ENCODE results near the gene RPGRIP1.
A peak's percentile ranks its signal among the peaks of the same experiment; 100 is the strongest.
"Not testable (repeated sequence)": the region's sequence is repeated elsewhere in the genome, so short reads cannot be mapped to it uniquely, and the experiment has no call there.

The RPGRIP1 gene

GRCh38 chr14:21263284-21264024, 16.4 kb upstream of the RPGRIP1 start:
- Histone ChIP-seq H3K4me3 (peak overlapping the region; percentile 0 to 96 (median 70); a peak in 17 of 20 replicates), H3K9ac (peak overlapping the region; percentile 6 to 99 (median 53); a peak in 20 of 22 replicates), H4K20me1 (peaks cover 100% of the 10 kb centered on the region in 11 experiments), H3K9me3 (replicated peaks in 1 of 11) (no peaks in the 10 kb centered on the region), H3K27ac (peak overlapping the region; percentile 19 to 63 (median 39); a peak in 17 of 22 replicates), H3K27me3 (no peaks in the 10 kb centered on the region), H3K36me3 (peaks cover 96 to 100% (median 99%) of the 10 kb centered on the region in 11 experiments), H3K4me1 (peaks cover 60 to 81% (median 69%) of the 10 kb centered on the region in 10 experiments), H3K4me2 (peak overlapping the region; percentile 73 to 93 (median 89))
- TF ChIP-seq Cebpa-rat (IDR thresholded peaks at IDR 0.05), result no peak

DNA sequence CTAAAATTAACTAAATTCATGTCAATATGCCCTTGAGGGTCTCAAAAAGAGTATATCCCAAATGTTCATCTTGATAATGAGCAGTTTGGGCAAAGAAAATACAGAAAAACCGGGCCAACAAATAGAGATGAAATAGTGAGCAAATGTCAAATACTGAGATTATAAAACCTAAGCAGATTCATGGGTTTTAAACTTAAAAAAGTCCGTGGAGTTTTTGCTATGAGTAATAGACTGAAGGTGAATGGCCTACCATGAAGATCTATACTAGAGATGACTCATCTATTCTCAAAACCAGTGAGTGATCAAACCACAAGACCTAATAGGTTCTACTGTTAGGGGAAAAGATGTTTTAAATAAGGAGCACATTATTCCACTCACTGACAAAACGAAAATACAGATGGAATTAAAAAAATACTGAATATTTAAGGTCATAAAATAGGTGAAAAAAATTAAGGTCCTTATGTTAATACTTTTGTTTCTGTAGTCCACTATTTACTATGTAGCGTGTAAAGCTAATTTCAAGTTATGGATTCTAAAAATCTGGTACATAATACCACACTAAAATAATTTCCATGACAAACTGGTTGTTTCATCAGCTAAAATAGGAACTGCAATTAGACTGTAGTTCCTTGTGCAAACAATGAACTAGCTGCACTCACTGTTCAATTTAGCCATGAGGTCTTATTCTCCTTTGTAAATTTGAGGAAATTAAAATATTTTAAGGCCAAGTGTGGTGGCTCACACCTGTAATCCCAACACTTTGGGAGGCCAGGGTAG, 15.7 kb upstream of the RPGRIP1 start:
- peak overlapping the region; percentile 0 to 96 (median 90); a peak in 18 of 20 replicates for H3K4me3 ChIP-seq
- peaks cover 89 to 96% (median 94%) of the 10 kb centered on the region in 11 experiments for H3K36me3 ChIP-seq
- H4K20me1 ChIP-seq, result peaks cover 94 to 100% (median 99%) of the 10 kb centered on the region in 11 experiments

DNA sequence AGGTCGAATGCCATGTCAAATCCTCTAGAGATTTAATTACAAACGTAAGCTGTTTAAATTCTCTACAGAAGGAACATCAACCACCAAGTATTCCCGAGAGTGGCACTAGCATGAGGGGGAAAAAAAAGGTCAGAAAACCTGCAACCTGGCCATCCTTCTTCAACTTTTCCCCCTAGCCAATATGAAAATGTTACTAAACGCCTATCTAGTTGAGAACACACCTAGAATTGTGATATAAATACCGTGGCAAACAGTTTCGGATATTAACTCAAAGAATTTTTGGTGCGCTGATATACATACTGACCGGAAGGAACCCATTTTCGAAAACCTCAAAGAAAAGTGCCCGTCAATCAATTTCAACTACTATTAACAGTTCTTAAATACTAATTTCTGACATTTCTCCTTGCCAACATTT, 12.4 kb upstream of the RPGRIP1 start:
- no peaks in the 10 kb centered on the region for H3K27me3 ChIP-seq
- peaks cover 52 to 60% (median 54%) of the 10 kb centered on the region in 10 experiments for H3K4me1 ChIP-seq
- H3K4me2 ChIP-seq, result peak overlapping the region; percentile 73 to 93 (median 89)
- peak overlapping the region; percentile 94 to 100 (median 99) for H3K9ac ChIP-seq
- H3K4me3 ChIP-seq, result peak overlapping the region; percentile 84 to 96 (median 91)
- peaks cover 56 to 64% (median 62%) of the 10 kb centered on the region in 11 experiments for H3K36me3 ChIP-seq
- H4K20me1 ChIP-seq, result peaks cover 62 to 68% (median 66%) of the 10 kb centered on the region in 11 experiments
- peak overlapping the region; percentile 93 to 100 (median 98); a peak in 20 of 22 replicates for H3K27ac ChIP-seq
- H3K9me3 ChIP-seq (replicated peaks in 1 of 11), result no peaks in the 10 kb centered on the region
- TF ChIP-seq Cebpa-rat (IDR thresholded peaks at IDR 0.05), result no peak

More for the DNA sequence above, 15.7 kb upstream of the RPGRIP1 start:
- Histone ChIP-seq H3K27me3 (no peaks in the 10 kb centered on the region), H3K27ac (peak overlapping the region; percentile 19 to 63 (median 45); a peak in 20 of 22 replicates), H3K4me1 (peaks cover 52 to 73% (median 62%) of the 10 kb centered on the region in 10 experiments), H3K4me2 (peak overlapping the region; percentile 73 to 93 (median 89)), H3K9me3 (replicated peaks in 1 of 11) (no peaks in the 10 kb centered on the region), H3K9ac (peak overlapping the region; percentile 65 to 100 (median 99); a peak in 20 of 22 replicates)
- TF ChIP-seq Cebpa-rat (IDR thresholded peaks at IDR 0.05), result no peak

- no peaks in the 10 kb centered on the region for H3K27me3 ChIP-seq
- peak overlapping the region; percentile 84 to 96 (median 91) for H3K4me3 ChIP-seq
- peaks cover 50 to 57% (median 55%) of the 10 kb centered on the region in 11 experiments for H3K36me3 ChIP-seq
- H3K27ac ChIP-seq, result peak overlapping the region; percentile 93 to 100 (median 98)
- TF ChIP-seq Cebpa-rat (IDR thresholded peaks at IDR 0.05), result no peak
- H3K4me2 ChIP-seq, result peak overlapping the region; percentile 73 to 93 (median 89)
- no peaks in the 10 kb centered on the region for H3K9me3 ChIP-seq (replicated peaks in 1 of 11)
- H4K20me1 ChIP-seq, result peaks cover 56 to 61% (median 60%) of the 10 kb centered on the region in 11 experiments
- peaks cover 46 to 54% (median 48%) of the 10 kb centered on the region in 10 experiments for H3K4me1 ChIP-seq
- peak overlapping the region; percentile 94 to 100 (median 99) for H3K9ac ChIP-seq
Observed at GRCh38 chr14:21267886-21268616, 11.8 kb upstream of the RPGRIP1 start.

- H3K27ac ChIP-seq, result peak overlapping the region; percentile 93 to 100 (median 98)
- peak overlapping the region; percentile 94 to 100 (median 99) for H3K9ac ChIP-seq
- no peak for TF ChIP-seq Cebpa-rat (IDR thresholded peaks at IDR 0.05)
- H3K4me3 ChIP-seq, result peak overlapping the region; percentile 84 to 96 (median 91)
- peaks cover 49 to 55% (median 53%) of the 10 kb centered on the region in 11 experiments for H4K20me1 ChIP-seq
- H3K4me2 ChIP-seq, result peak overlapping the region; percentile 73 to 93 (median 89)
- no peaks in the 10 kb centered on the region for H3K27me3 ChIP-seq
- peaks cover 39 to 47% (median 42%) of the 10 kb centered on the region in 10 experiments for H3K4me1 ChIP-seq
- H3K9me3 ChIP-seq (replicated peaks in 1 of 11), result no peaks in the 10 kb centered on the region
- H3K36me3 ChIP-seq, result peaks cover 44 to 51% (median 49%) of the 10 kb centered on the region in 11 experiments
Observed at GRCh38 chr14:21268617-21269251, 11.1 kb upstream of the RPGRIP1 start.

DNA sequence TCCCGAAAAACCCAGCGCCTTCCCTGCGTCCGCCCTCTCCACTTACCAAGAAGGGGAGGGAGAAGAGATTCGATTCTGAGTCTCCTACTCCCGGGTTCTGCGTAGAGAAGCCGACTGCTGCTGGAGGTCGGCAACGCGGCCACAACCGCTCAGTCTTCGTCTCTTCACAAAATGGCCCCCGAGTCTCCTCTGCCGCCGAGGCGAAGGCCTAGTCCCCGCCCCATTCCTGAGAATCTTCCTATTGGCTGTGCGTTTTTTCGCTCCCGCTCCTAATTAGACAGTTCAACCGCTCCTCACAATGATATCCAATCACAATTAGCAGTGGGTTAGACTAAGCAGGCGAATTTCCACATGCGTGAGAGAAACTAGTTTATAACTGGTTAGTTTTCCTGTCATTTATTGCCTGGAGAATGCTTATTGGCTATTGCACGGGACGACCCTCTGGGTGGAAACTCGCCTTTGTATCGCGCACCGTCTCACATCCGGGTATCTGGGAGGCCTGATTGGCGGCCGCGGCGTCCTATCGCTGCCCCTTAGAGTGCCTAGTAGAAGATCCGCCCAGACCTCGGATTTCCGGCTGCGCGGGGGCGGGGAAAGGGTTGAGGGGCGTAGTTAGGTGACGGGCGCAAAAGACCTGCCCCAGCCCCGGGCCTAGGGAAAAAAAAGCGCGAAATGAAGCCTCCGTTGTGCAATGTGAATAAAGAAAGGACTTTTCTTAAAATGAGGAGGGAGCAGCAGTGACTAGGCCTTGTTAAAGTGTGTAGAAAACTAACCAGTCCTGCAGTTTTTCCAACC, 10.4 kb upstream of the RPGRIP1 start, which contains the start of gene HNRNPC:
Gene HNRNPC, minus strand, starts transcription at position 191 of the 795 bp plus-strand sequence. CDS start 35,249 bp downstream, outside the sequence.
- Histone ChIP-seq H3K27me3 (no peaks in the 10 kb centered on the region), H3K4me1 (peaks cover 32 to 40% (median 35%) of the 10 kb centered on the region in 10 experiments), H4K20me1 (peaks cover 42 to 47% (median 46%) of the 10 kb centered on the region in 11 experiments), H3K27ac (peak within 1 kb of the TSS; percentile 93 to 100 (median 98)), H3K4me2 (peak within 1 kb of the TSS; percentile 73 to 93 (median 89)), H3K9me3 (replicated peaks in 1 of 11) (no peaks in the 10 kb centered on the region), H3K4me3 (peak within 1 kb of the TSS; percentile 84 to 96 (median 91)), H3K36me3 (peaks cover 38 to 44% (median 42%) of the 10 kb centered on the region in 11 experiments; a peak in 21 of 22 replicates), H3K9ac (peak within 1 kb of the TSS; percentile 94 to 100 (median 99))
- peak in 4 of 11 experiments; percentile 40 to 67 (median 52); a peak in 4 of 22 replicates for TF ChIP-seq Cebpa-rat (IDR thresholded peaks at IDR 0.05)

DNA sequence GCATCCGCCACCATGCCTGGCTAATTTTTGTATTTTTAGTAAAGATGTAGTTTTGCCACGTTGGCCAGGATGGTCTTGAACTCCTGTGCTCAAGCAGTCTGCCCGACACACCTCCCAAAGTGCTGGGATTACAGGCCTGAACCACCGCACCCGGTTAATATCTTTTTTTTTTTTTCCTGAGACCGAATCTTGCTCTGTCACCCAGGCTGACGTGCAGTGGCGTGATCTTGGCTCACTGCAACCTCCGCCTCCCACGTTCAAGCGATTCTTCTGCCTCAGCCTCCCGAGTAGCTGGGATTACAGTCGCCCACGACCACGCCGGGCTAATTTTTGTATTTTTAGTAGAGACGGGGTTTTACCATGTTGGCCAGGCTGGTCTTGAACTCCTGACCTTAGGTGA, 7.2 kb upstream of the RPGRIP1 start:
- not testable (repeated sequence) for H3K4me3 ChIP-seq; H3K27ac ChIP-seq; H3K9ac ChIP-seq; H3K9me3 ChIP-seq (replicated peaks in 1 of 11); H3K27me3 ChIP-seq; H3K4me2 ChIP-seq
- Histone ChIP-seq H3K4me1 (peaks cover 16 to 39% (median 30%) of the 10 kb centered on the region in 10 experiments), H3K36me3 (peaks cover 7 to 12% (median 10%) of the 10 kb centered on the region in 11 experiments; a peak in 18 of 22 replicates), H4K20me1 (peaks cover 10 to 15% (median 14%) of the 10 kb centered on the region in 11 experiments)

Data from BLaER1 treated with 17β-estradiol and CSF1 and Interleukin-3, amounts not matched to agents 10 nM and 100 nM (cell line).